ENCODE data around the gene MINDY1. TPM values are rescaled to one million over a fixed set of nuclear protein-coding genes. Genes with fewer than 3 reads are reported as not detected.

Gene MINDY1
- total RNA-seq, 3 donors from 2014 or later = 26.2 to 33.5 (median 26.5) TPM

- H3K9me3 ChIP-seq = no peaks in the 10 kb centered on the region
- TF ChIP-seq POLR2A (IDR thresholded peaks at IDR 0.05) (no peak), POLR2AphosphoS5 (IDR thresholded peaks at IDR 0.05) (no peak)
- TF ChIP-seq, protein P1, sequence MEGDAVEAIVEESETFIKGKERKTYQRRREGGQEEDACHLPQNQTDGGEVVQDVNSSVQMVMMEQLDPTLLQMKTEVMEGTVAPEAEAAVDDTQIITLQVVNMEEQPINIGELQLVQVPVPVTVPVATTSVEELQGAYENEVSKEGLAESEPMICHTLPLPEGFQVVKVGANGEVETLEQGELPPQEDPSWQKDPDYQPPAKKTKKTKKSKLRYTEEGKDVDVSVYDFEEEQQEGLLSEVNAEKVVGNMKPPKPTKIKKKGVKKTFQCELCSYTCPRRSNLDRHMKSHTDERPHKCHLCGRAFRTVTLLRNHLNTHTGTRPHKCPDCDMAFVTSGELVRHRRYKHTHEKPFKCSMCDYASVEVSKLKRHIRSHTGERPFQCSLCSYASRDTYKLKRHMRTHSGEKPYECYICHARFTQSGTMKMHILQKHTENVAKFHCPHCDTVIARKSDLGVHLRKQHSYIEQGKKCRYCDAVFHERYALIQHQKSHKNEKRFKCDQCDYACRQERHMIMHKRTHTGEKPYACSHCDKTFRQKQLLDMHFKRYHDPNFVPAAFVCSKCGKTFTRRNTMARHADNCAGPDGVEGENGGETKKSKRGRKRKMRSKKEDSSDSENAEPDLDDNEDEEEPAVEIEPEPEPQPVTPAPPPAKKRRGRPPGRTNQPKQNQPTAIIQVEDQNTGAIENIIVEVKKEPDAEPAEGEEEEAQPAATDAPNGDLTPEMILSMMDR (IDR thresholded peaks at IDR 0.05) = no peak
- H3K27me3 ChIP-seq = no peaks in the 10 kb centered on the region
- peaks cover under 1 to 8% of the 10 kb centered on the region in 2 donors for H3K4me1 ChIP-seq
- H3K36me3 ChIP-seq = peaks cover 9% of the 10 kb centered on the region
- intact Hi-C loops (cut with DNase I; ENCODE audit: low total_unique reads) = no loop called here
- peak overlapping the region; percentile 17 to 40 for H3K27ac ChIP-seq
- H3K4me3 ChIP-seq = no peak overlapping the region
- DNase-seq (ENCODE audit: low spot score in 2 of 2) = no peak
These were observed 44.8 kb upstream of the MINDY1 start for GRCh38 chr1:151051356-151052009.

- TF ChIP-seq POLR2AphosphoS5 (IDR thresholded peaks at IDR 0.05) (no peak), POLR2A (IDR thresholded peaks at IDR 0.05) (no peak)
- TF ChIP-seq, protein P1 (IDR thresholded peaks at IDR 0.05) = no peak
These were observed 43.5 kb upstream of the MINDY1 start for GRCh38 chr1:151050051-151050688.

DNA sequence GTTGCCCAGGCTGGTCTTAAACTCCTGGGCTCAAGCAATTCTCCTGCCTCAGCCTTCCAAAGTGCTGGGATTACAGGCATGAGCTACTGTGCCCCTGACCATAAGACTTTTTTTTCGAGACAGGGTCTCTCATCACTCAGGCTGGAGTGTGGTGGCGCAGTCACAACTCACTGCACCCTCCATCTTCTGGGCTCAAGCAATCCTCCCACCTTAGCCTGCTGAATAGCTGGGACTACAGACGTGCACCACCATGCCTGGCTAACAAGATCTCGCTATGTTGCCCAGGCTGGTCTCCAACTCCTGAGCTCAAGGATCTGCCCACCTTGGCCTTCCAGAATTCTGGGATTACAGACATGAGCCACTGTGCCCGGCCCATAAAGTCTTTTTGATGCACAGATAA, 42.8 kb upstream of the MINDY1 start:
- H3K4me3 ChIP-seq = no peak overlapping the region
- intact Hi-C loops (cut with DNase I; ENCODE audit: low total_unique reads) = no loop called here
- no peak for DNase-seq (ENCODE audit: low spot score in 2 of 2)
- no peaks in the 10 kb centered on the region for H3K9me3 ChIP-seq
- TF ChIP-seq, protein P1 (IDR thresholded peaks at IDR 0.05) = no peak
- TF ChIP-seq POLR2AphosphoS5 (IDR thresholded peaks at IDR 0.05) (no peak), POLR2A (IDR thresholded peaks at IDR 0.05) (no peak)
- H3K27ac ChIP-seq = peak overlapping the region; percentile 30 to 89
- peaks cover 6% of the 10 kb centered on the region for H3K36me3 ChIP-seq
- no peaks in the 10 kb centered on the region for H3K27me3 ChIP-seq
- H3K4me1 ChIP-seq = no peaks in the 10 kb centered on the region

More at GRCh38 chr1:151050051-151050688, 43.5 kb upstream of the MINDY1 start:
- H3K36me3 ChIP-seq = peaks cover 6% of the 10 kb centered on the region
- no peaks in the 10 kb centered on the region for H3K9me3 ChIP-seq
- intact Hi-C loops (cut with DNase I; ENCODE audit: low total_unique reads) = no loop called here
- no peak overlapping the region for H3K4me3 ChIP-seq
- no peak for DNase-seq (ENCODE audit: low spot score in 2 of 2)
- H3K27ac ChIP-seq = no peak overlapping the region
- no peaks in the 10 kb centered on the region for H3K27me3 ChIP-seq
- no peaks in the 10 kb centered on the region for H3K4me1 ChIP-seq

DNA sequence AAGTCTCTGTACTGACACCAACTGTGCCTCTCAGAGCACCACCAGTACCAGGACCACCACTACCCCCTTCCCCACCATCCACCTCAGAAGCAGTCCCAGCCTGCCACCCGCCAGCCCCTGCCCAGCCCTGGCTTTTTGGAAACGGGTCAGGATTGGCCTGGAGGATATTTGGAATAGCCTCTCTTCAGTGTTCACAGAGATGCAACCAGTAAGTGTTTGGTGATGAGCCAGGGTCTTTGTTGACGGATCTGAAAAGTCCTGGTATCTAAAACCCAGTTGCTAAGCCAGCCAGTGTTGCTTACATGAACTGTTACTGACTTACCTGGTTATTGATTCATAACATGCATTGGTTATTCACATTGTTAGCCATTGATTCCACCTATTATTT, 41.9 kb upstream of the MINDY1 start:
- no peaks in the 10 kb centered on the region for H3K27me3 ChIP-seq
- peak overlapping the region; percentile 81 to 95 (median 83) for H3K4me3 ChIP-seq
- no peaks in the 10 kb centered on the region for H3K4me1 ChIP-seq
- TF ChIP-seq, protein P1 (IDR thresholded peaks at IDR 0.05) = peak; percentile 9 to 49 (median 40)
- TF ChIP-seq POLR2A (IDR thresholded peaks at IDR 0.05) = no peak
- no peak for TF ChIP-seq POLR2AphosphoS5 (IDR thresholded peaks at IDR 0.05)
- no peaks in the 10 kb centered on the region for H3K9me3 ChIP-seq
- H3K27ac ChIP-seq = peak overlapping the region; percentile 89 to 96
- peaks cover 6% of the 10 kb centered on the region for H3K36me3 ChIP-seq
- intact Hi-C loops (cut with DNase I; ENCODE audit: low total_unique reads) = no loop called here
- DNase-seq (ENCODE audit: low spot score in 2 of 2) = no peak

Measured in breast epithelium (tissue), 4 donors.